ENCODE results near the gene PSMD13. TPM values are rescaled to one million over a fixed set of nuclear protein-coding genes. Genes with fewer than 3 reads are reported as not detected.

The PSMD13 gene
- total RNA-seq, 1 experiment from 2014 or later, result 141 TPM

DNA sequence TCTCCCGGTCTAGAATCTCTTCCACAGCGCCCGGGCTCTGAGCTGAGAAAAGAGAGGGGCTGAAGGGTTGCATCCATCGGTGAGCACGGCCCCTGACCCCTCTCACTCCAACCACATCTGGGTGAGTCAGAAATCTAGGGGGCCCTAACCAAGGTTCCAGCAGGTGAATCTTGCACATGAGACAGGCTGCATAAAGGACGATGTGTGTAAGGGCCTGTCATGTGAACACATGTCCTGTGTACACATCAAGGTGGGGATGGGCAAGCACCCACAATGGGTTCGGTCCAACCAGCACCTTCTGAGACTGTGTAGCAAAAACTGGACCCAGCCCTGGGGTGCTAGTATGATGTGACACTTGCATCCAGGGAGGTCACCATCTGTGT is 30.8 kb upstream of the PSMD13 start:
- WGBS (ENCODE audit: extremely low coverage, insufficient read length, low lambda C conversion rate), result no CpG with 5 or more reads among the region's 7 CpGs
- no peak for DNase-seq
- no peak overlapping the region for H2BK15ac ChIP-seq (ENCODE audit: low read depth, low read length)
- no peaks in the 10 kb centered on the region for H3K27me3 ChIP-seq (ENCODE audit: insufficient read depth, low read length)
- H4K8ac ChIP-seq (replicated peaks; ENCODE audit: insufficient read length, low read depth, low read length), result no peak overlapping the region
- H3K4me1 Mint-ChIP-seq, result peaks cover 5 to 17% of the 10 kb centered on the region in 2 experiments
- no peaks in the 10 kb centered on the region; a peak in 1 of 5 replicates for H3K9me3 Mint-ChIP-seq
- H3K4me1 ChIP-seq (ENCODE audit: insufficient read depth, low read length), result no peaks in the 10 kb centered on the region; the same call in 1 of the 2 replicates
- peak overlapping the region; percentile 93 to 97 for H3K4me3 Mint-ChIP-seq
- H3K27me3 Mint-ChIP-seq (ENCODE audit: low read depth), result no peaks in the 10 kb centered on the region; the same call in 1 of the 2 replicates
- no peak overlapping the region for H3T11ph ChIP-seq (ENCODE audit: low read length)
- H3K4me2 ChIP-seq (ENCODE audit: insufficient read depth, insufficient read length, low read length), result peak overlapping the region; percentile 80
- TF ChIP-seq, protein P1, sequence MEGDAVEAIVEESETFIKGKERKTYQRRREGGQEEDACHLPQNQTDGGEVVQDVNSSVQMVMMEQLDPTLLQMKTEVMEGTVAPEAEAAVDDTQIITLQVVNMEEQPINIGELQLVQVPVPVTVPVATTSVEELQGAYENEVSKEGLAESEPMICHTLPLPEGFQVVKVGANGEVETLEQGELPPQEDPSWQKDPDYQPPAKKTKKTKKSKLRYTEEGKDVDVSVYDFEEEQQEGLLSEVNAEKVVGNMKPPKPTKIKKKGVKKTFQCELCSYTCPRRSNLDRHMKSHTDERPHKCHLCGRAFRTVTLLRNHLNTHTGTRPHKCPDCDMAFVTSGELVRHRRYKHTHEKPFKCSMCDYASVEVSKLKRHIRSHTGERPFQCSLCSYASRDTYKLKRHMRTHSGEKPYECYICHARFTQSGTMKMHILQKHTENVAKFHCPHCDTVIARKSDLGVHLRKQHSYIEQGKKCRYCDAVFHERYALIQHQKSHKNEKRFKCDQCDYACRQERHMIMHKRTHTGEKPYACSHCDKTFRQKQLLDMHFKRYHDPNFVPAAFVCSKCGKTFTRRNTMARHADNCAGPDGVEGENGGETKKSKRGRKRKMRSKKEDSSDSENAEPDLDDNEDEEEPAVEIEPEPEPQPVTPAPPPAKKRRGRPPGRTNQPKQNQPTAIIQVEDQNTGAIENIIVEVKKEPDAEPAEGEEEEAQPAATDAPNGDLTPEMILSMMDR (conservative IDR thresholded peaks at IDR 0.05), result no peak
- no peak overlapping the region for H3K23ac ChIP-seq (ENCODE audit: insufficient read length, low read depth, low read length)
- H3K27ac Mint-ChIP-seq, result peak overlapping the region in 1 of 3 experiments; percentile 65; a peak in 1 of 7 replicates
- H2BK12ac ChIP-seq (ENCODE audit: insufficient read length, low read depth, low read length), result no peak overlapping the region
- H2BK120ac ChIP-seq (ENCODE audit: low read depth, low read length, poor library complexity, severe bottlenecking), result no peak overlapping the region
- no peak overlapping the region for H3K56ac ChIP-seq (ENCODE audit: insufficient read length, low read depth, low read length)
- no peak overlapping the region for H3K18ac ChIP-seq (ENCODE audit: insufficient read length, low read depth, low read length)
- peaks cover 21% of the 10 kb centered on the region for H3K23me2 ChIP-seq (ENCODE audit: insufficient read length, low read depth, low read length, poor library complexity, severe bottlenecking)
- no peak overlapping the region for H3K4ac ChIP-seq (ENCODE audit: low read depth, low read length)
- no peak overlapping the region for H2AFZ ChIP-seq (ENCODE audit: low read length)
- H4K5ac ChIP-seq (ENCODE audit: insufficient read length, low read depth, low read length), result no peak overlapping the region
- no peaks in the 10 kb centered on the region for H4K20me1 ChIP-seq (ENCODE audit: control insufficient read depth, insufficient read depth, insufficient read length)
- H2BK5ac ChIP-seq (ENCODE audit: insufficient read length, low read length), result no peak overlapping the region
- peak overlapping the region; percentile 78 for H3K9ac ChIP-seq (ENCODE audit: extremely low read depth, insufficient read length, low read length)
- H3K36me3 Mint-ChIP-seq (ENCODE audit: insufficient read depth in 1 of 3, low read depth in 3 of 3), result peaks cover 15 to 49% (median 39%) of the 10 kb centered on the region in 3 experiments
- H3K14ac ChIP-seq (ENCODE audit: insufficient read depth, low read length), result no peak overlapping the region
- H2BK20ac ChIP-seq (ENCODE audit: low read depth, low read length, poor library complexity, severe bottlenecking), result no peak overlapping the region
- no peaks in the 10 kb centered on the region for H3K9me3 ChIP-seq (ENCODE audit: control insufficient read depth, low read depth, low read length)
- peaks cover 5% of the 10 kb centered on the region for H3K79me1 ChIP-seq (ENCODE audit: insufficient read depth, low read depth, low read length, poor library complexity, severe bottlenecking)
- H3K27ac ChIP-seq (ENCODE audit: insufficient read length, low read depth, low read length), result no peak overlapping the region
- no peaks in the 10 kb centered on the region; the same call in 1 of the 2 replicates for H3K79me2 ChIP-seq (ENCODE audit: insufficient read depth, low read length)
- no peak overlapping the region for H2AK5ac ChIP-seq (ENCODE audit: insufficient read length, low read length)
- no peak overlapping the region for H4K91ac ChIP-seq (ENCODE audit: insufficient read length, low read depth, low read length)

Measured in H9 (cell line).